ENCODE measurements around the gene MT1F. TPM values are rescaled to one million over a fixed set of nuclear protein-coding genes. Genes with fewer than 3 reads are reported as not detected.

The MT1F gene
- polyA plus RNA-seq, 3 donors, result 10.2 to 21.9 (median 13.6) TPM

GRCh38 chr16:56667581-56668571, 10.1 kb downstream of the MT1F start, which contains the start of gene MT1G:
MT1G (minus strand) TSS chr16:56668065; CDS start chr16:56667993, 72 bp downstream.
- Histone ChIP-seq H2AFZ (ENCODE audit: insufficient read depth, low read depth, low read length, poor library complexity, severe bottlenecking) (peak within 1 kb of the TSS; percentile 42), H3K4me3 (replicated peaks in 1 of 3; ENCODE audit: low read depth in 2 of 3, low read length in 3 of 3) (peak within 1 kb of the TSS in 1 of 3 experiments; percentile 31), H3K9me3 (replicated peaks in 1 of 2; ENCODE audit: control insufficient read depth in 1 of 2, insufficient read depth in 1 of 2, low read length in 2 of 2) (peaks cover 0 to 34% of the 10 kb centered on the region in 2 donors), H3K36me3 (replicated peaks in 1 of 2; ENCODE audit: control insufficient read depth in 1 of 2, insufficient read depth in 2 of 2, low read length in 2 of 2) (no peaks in the 10 kb centered on the region), H4K20me1 (ENCODE audit: insufficient read depth, low read length) (no peaks in the 10 kb centered on the region), H3K27ac (ENCODE audit: low read depth in 1 of 2, low read length in 2 of 2) (no peak within 1 kb of the TSS), H3K79me2 (ENCODE audit: insufficient read depth, low read length) (no peaks in the 10 kb centered on the region), H3K9ac (ENCODE audit: insufficient read depth, low read length, poor library complexity, severe bottlenecking) (no peak within 1 kb of the TSS), H3K27me3 (ENCODE audit: control insufficient read depth in 2 of 2, insufficient read depth in 2 of 2, low read length in 2 of 2) (peaks cover 75 to 99% of the 10 kb centered on the region in 2 donors), H3K4me2 (replicated peaks; ENCODE audit: extremely low read depth, low read length, poor library complexity, severe bottlenecking) (peak within 1 kb of the TSS; percentile 58), H3K4me1 (ENCODE audit: control insufficient read depth in 1 of 2, insufficient read depth in 2 of 2, low read length in 2 of 2) (peaks cover 11 to 20% of the 10 kb centered on the region in 2 donors)
- 8% methylated on average over 44 of the region's 46 CpGs for WGBS (ENCODE audit: insufficient coverage)
- Mint-ChIP-seq H3K36me3 (peaks cover 0 to 2% of the 10 kb centered on the region in 2 donors), H3K27me3 (ENCODE audit: low read depth in 3 of 3) (peaks cover 88 to 98% (median 95%) of the 10 kb centered on the region in 3 donors), H3K9me3 (peaks cover 0 to 18% (median 4%) of the 10 kb centered on the region in 7 donors), H3K4me1 (peaks cover 27% of the 10 kb centered on the region), H3K4me3 (peak within 1 kb of the TSS; percentile 51 to 87), H3K27ac (peak within 1 kb of the TSS in 2 of 7 donors; percentile 4 to 45)
- intact Hi-C loops (cut with micrococcal nuclease), result no loop called here
- no peak for TF ChIP-seq CTCF (IDR thresholded peaks at IDR 0.05)
- DNase-seq, result peak in 1 of 3 donors; percentile 7

- H3K27ac Mint-ChIP-seq, result peak within 1 kb of the TSS in 2 of 7 donors; percentile 45 to 63
- WGBS (ENCODE audit: insufficient coverage), result 7% methylated on average over 37 of the region's 38 CpGs
- peaks cover 87 to 99% (median 95%) of the 10 kb centered on the region in 3 donors for H3K27me3 Mint-ChIP-seq (ENCODE audit: low read depth in 3 of 3)
- Histone ChIP-seq H2AFZ (ENCODE audit: insufficient read depth, low read depth, low read length, poor library complexity, severe bottlenecking) (no peak within 1 kb of the TSS), H3K9me3 (replicated peaks in 1 of 2; ENCODE audit: control insufficient read depth in 1 of 2, insufficient read depth in 1 of 2, low read length in 2 of 2) (peaks cover 0 to 31% of the 10 kb centered on the region in 2 donors), H3K27ac (ENCODE audit: low read depth in 1 of 2, low read length in 2 of 2) (no peak within 1 kb of the TSS), H3K9ac (ENCODE audit: insufficient read depth, low read length, poor library complexity, severe bottlenecking) (no peak within 1 kb of the TSS), H3K4me1 (ENCODE audit: control insufficient read depth in 1 of 2, insufficient read depth in 2 of 2, low read length in 2 of 2) (peaks cover 11 to 20% of the 10 kb centered on the region in 2 donors), H3K4me2 (replicated peaks; ENCODE audit: extremely low read depth, low read length, poor library complexity, severe bottlenecking) (peak within 1 kb of the TSS; percentile 26), H3K79me2 (ENCODE audit: insufficient read depth, low read length) (no peaks in the 10 kb centered on the region), H3K36me3 (replicated peaks in 1 of 2; ENCODE audit: control insufficient read depth in 1 of 2, insufficient read depth in 2 of 2, low read length in 2 of 2) (no peaks in the 10 kb centered on the region), H3K27me3 (ENCODE audit: control insufficient read depth in 2 of 2, insufficient read depth in 2 of 2, low read length in 2 of 2) (peaks cover 64 to 99% of the 10 kb centered on the region in 2 donors), H4K20me1 (ENCODE audit: insufficient read depth, low read length) (no peaks in the 10 kb centered on the region), H3K4me3 (replicated peaks in 1 of 3; ENCODE audit: low read depth in 2 of 3, low read length in 3 of 3) (no peak within 1 kb of the TSS)
- no peak for DNase-seq
- TF ChIP-seq CTCF (IDR thresholded peaks at IDR 0.05), result no peak
- intact Hi-C loops (cut with micrococcal nuclease), result no loop called here
- H3K4me1 Mint-ChIP-seq, result peaks cover 27% of the 10 kb centered on the region
- peaks cover 0 to 2% of the 10 kb centered on the region in 2 donors for H3K36me3 Mint-ChIP-seq
- peak within 1 kb of the TSS in 1 of 2 donors; percentile 87 for H3K4me3 Mint-ChIP-seq
- peaks cover 0 to 18% (median 4%) of the 10 kb centered on the region in 7 donors for H3K9me3 Mint-ChIP-seq
These were observed 11.5 kb downstream of the MT1F start, which contains the start of gene MT1H for GRCh38 chr16:56669005-56669839. MT1H (plus strand) TSS chr16:56669814; CDS start chr16:56669885, 71 bp downstream.

All from CD14-positive monocyte (primary cell).